GM19239 (cell line): ENCODE data around the gene GALNT14.
A peak's percentile ranks its signal among the peaks of the same experiment; 100 is the strongest.

Experiments used
- DNase-seq: peaks from one replicate; pipeline ENCODE4 v3.0.0; 2011; ENCODE audit warnings: low spot score; ENCODE audit not compliant: insufficient read length
- FAIRE-seq: peaks from 2 replicates; lab custom pipeline; 2011; peaks lifted over from hg19 to GRCh38; lab: Jason Lieb, UNC

The GALNT14 gene

GRCh38 chr2:31065356-31065755 is 72.9 kb downstream of the GALNT14 start:
- DNase-seq (no peak), FAIRE-seq (no peak)

GRCh38 chr2:31060397-31060796 is 77.8 kb downstream of the GALNT14 start:
- FAIRE-seq, result no peak
- no peak for DNase-seq

GRCh38 chr2:31058096-31059035 is 79.9 kb downstream of the GALNT14 start:
- no peak for FAIRE-seq
- no peak for DNase-seq

GRCh38 chr2:31057691-31058090 is 80.5 kb downstream of the GALNT14 start:
- no peak for FAIRE-seq
- no peak for DNase-seq

- FAIRE-seq (no peak), DNase-seq (no peak)
Observed at GRCh38 chr2:31055938-31056337, 82.3 kb downstream of the GALNT14 start.

GRCh38 chr2:31054842-31055388 is 83.3 kb downstream of the GALNT14 start:
- FAIRE-seq (no peak), DNase-seq (no peak)

- no peak for FAIRE-seq
- DNase-seq, result no peak
Observed at GRCh38 chr2:31053929-31054782, 84.1 kb downstream of the GALNT14 start.

- no peak for DNase-seq
- no peak for FAIRE-seq
Observed at GRCh38 chr2:31052284-31052683, 86.0 kb downstream of the GALNT14 start.

GRCh38 chr2:31051258-31052140 is 86.7 kb downstream of the GALNT14 start:
- no peak for FAIRE-seq
- no peak for DNase-seq

- FAIRE-seq, result no peak
- DNase-seq, result no peak
Observed at GRCh38 chr2:31049916-31050588, 88.2 kb downstream of the GALNT14 start.

GRCh38 chr2:31049264-31049663 is 89.0 kb downstream of the GALNT14 start:
- DNase-seq (no peak), FAIRE-seq (no peak)

- FAIRE-seq (no peak), DNase-seq (no peak)
Observed at GRCh38 chr2:31047599-31047998, 90.6 kb downstream of the GALNT14 start.

GRCh38 chr2:31038385-31038784 is 99.9 kb downstream of the GALNT14 start:
- FAIRE-seq (no peak), DNase-seq (no peak)

GRCh38 chr2:31037058-31037457 is 101.2 kb downstream of the GALNT14 start:
- no peak for FAIRE-seq
- no peak for DNase-seq

- FAIRE-seq (no peak), DNase-seq (no peak)
Observed at GRCh38 chr2:31033032-31033431, 105.2 kb downstream of the GALNT14 start.

GRCh38 chr2:31032475-31032874 is 105.8 kb downstream of the GALNT14 start:
- DNase-seq, result no peak
- no peak for FAIRE-seq

- FAIRE-seq (no peak), DNase-seq (peak; percentile 17)
Observed at GRCh38 chr2:31031132-31031706, 107.0 kb downstream of the GALNT14 start.

GRCh38 chr2:31028417-31028816 is 109.8 kb downstream of the GALNT14 start:
- FAIRE-seq (no peak), DNase-seq (no peak)

GRCh38 chr2:31027549-31027948 is 110.7 kb downstream of the GALNT14 start:
- DNase-seq (no peak), FAIRE-seq (no peak)
